Cerebellar nuclear complex (tissue), 1 donor: ENCODE data around the gene ZBTB20.

Experiments
- DNase-seq, 2 experiments: peaks; one replicate each; lab custom pipeline; 2025; lab: John Stamatoyannopoulos, UW

ZBTB20 gene

DNA sequence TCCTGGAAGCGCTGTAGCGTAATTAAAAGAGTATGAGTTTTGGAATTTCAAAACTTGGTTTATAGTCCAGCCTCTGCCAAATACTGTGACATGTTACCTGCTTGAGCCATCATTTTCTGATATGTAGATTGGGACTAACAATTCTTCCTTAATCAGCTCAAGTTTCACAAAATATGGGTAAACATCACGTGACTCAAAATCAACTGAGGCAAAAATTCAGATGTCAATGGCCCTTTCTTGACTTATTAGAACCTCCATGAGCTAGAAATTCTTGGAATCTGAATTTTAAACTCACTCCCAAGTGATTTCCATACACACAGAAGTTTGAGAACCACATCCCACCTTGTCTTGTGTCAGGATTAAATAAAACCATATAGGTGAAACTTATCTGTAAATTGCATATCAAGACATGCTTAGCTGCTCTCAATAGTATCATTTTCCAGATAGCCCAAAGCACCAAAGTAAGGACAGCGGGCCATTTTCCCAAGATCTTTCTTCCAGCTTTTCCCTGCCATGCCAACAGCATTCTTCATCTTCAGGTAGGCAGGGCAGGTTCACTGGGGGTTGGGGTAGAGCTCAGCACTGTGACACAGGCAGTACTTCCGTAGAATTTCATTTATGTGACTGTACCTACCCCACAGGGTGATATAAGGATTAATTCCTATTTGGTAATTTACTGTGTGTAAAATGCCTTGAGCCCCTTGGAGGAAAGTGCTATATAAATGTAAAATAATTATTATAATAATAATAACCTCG is 474.2 kb downstream of the ZBTB20 start:
- no peak for DNase-seq

DNA sequence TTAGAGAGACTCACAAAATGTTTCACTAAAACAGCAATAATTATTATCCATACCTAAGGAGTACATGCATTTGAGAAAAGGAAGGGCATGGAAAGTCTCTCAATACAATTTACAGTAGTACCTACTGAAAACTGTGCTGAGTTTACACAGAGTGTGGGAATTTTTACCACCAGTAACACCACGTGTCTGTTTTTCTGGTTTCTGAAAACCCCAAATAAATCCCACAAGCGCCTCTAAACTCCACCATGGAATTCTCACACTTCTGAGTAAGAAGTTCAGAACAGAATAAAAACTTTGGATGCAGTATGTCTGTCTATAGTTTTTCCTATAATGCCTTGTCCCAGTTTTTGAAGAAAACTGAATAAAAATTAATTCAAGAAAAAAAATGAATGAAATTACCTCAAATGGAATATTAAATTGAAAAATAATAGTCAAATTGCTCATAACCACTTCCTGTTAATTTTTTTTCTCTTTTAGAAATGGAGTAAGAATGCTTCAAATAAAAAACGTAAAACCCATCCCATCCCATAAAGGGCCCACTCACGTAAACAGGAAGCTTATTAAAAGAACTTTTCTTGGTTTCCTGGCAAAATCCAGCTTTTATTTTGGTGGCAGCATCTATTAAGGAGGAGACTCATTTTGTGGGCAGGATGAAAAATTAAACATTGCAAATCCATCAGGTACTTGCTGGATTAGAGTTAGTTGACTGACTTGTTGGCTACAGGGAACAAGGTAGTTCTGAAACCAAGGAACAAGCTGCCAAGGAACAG is 475.2 kb downstream of the ZBTB20 start:
- DNase-seq, result no peak

DNA sequence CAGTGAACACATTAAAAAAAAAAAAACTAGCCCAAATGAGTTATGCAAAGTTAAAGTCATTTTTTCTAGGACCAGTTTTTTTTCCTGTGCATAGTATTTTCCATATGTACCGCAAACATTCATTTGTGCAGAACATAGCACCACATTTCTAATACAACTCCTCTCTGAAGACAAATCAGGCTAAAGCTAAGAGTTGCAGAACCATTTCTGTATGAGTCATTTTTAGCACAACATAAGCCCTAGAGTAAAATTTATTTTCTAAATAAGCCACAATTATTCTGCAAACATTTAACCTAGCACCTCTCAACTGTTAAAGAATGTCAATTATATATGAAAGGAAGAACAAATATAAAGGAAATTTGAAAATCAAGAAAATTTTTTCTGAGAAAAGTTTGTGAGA is 477.5 kb downstream of the ZBTB20 start:
- no peak for DNase-seq

DNA sequence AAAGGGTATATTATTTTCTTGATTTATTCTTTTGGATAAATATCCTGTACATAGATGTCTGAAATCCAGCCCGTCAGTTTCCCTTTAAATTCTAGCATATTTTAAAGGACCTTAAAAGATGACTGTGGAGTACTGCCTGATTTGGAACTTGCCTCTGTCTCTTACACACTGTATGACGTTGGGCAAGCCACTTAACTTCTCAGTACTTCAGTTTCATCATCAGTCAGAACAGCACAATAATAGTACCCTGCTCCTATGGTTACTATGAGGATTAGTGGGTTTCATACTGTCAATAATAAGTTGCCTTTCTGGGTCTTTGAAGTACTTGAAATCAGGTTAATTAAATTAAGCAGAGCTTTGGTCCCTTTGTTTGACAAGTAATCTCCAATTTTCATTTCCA is 479.0 kb downstream of the ZBTB20 start:
- no peak for DNase-seq

DNA sequence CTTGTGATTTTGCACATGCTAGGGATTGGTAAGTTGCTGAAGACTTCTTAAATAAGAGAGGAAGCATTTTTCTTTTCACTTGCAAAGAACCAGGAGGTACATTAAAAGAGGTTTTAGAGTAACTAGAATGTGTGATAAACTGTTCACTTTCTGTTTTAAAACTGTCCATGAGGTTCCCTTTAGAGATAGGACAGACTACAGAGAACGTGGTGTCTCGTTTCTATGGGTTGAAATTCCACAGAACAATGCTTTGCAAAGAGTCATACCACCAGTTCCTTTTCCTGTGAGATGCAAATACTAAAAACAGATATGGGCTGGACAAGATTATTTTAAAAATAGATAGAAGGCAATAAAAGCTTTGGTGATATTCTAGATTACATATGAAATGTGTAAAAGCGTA is 480.5 kb downstream of the ZBTB20 start:
- DNase-seq, result no peak

DNA sequence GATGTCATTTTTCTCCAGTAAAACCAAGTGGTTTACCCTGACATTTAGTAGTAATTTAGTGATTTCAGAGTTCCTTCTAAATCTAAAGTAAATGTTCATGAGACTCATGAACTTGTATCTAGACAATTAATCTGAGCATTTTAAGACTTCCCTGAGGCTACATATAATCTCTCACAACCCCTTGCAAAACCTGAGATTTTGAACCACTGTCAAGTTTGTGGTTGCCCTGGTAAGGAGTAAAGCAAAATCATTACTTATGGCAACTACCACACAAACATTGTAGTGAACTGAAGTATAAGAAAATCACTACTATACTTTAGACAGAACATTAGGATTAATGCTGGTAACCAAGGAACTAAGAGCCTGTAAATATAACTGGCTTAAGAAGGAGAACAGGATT is 483.1 kb downstream of the ZBTB20 start:
- no peak for DNase-seq

DNA sequence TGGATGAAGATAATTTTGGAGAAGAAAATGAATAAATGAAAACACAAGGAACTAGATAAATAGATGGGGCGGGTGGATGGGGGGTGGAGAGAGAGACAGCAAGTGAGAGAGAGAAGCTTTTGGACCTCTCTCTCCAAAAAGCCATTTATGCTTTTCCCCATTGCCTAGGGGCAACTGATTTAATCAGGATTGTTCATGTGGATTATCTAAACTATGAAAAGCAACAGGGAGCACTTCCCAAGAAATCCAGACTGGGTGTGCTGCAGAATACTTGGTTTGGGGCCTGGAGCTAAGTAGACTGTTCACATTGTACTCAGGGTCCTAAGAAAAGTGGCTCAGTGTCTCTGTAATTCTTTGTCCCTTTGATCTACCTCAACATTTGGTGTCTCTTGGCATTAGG is 486.3 kb downstream of the ZBTB20 start:
- DNase-seq, result no peak

DNA sequence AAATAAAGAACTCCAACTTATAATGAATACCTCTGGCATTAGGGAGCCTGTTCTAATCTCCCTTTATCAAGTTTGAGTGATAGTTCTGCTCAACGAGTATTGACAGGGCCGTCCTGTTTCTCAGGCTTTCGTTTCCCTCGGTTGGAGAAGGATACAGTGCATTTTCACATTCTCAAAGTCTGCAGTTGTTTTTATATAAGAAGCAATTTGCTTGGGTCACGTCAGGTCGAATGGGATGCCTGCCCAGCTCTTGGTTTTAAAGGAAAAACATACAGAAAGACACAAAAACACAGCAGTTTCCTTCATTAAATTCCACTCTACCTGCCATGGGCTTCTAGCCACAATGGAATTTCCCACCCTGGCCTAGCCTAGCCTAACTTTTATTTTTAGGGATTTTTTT is 487.0 kb downstream of the ZBTB20 start:
- DNase-seq, result no peak

DNA sequence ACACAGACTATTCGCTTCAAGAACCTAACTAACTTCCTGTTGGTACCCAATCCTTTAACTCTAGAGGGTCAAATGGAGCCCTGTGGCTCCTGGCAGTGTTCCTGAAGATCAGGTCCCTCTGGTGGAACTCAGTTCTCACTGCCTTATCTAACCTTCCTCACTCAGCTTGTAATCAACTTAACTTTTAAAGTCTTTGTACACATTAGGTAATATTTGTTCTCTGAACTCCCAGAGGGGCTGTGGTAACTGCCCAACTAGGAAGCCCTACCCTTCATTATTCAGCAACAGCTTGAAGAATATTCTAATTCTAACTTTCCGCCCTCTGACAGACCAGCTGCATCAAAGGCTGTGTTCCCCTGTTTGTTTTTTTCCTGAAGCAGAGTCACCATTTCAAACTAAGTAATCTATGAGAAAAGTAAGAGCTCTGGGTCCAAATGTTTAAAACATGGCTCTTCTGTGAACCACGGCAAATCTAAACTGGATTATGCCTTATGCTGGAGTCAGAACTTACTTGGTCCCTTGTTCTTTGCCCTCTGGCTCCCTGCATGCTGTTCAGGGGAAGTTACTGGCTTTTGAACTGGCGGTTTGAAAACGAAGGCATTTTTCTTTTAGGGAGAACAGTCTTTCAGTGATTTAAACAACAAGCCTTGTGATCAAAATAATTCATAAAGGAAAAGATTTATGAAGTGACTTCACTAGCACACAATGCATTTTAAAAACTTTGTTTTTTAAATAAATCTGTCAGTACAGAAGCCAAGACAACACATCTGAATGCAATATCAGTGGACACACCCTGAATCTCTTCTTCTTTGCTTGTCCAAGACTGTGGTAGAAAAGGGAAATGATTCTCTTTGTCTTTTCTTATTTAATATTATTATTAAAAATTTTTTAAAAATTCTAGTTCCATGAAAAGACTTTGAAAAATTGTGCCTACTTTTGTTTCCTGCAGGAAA is 487.7 kb downstream of the ZBTB20 start:
- DNase-seq, result no peak

DNA sequence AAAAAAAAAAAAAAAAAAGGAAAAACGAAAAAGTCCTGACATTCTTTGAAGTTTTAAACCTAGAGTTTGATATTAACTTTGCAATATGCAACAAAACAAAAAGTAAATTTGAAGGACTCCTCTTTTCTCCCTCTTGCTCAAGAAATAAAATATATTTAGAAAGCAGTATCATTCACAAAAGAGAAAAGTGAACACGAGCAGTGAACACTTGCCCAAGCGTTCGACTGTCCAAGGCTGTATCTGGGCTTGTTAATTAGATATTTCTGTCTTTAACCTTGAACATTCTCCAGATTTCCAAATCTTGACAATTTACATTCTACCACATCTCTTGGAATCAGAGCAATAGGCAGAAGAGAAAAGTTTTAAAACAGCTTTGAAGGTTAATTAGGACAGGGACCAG is 495.5 kb downstream of the ZBTB20 start:
- no peak for DNase-seq

DNA sequence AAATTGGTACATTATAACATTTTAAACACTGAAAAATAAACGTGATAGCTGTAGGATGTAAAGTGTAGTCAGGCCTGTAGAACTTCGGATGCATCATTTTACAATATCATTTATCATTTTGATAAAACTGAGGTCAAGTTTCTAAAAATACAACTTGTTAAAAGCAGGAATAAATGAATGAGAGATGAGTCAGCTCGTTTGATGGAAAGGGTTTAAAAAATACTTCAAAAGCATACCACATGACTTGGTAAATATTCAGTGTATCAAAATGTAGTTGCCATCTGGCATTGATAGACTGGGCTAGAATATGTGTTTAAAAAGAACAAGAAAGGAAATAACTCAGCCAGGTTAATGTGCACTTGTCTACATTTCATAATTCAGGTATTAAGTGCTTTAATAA is 496.3 kb downstream of the ZBTB20 start:
- no peak for DNase-seq

DNA sequence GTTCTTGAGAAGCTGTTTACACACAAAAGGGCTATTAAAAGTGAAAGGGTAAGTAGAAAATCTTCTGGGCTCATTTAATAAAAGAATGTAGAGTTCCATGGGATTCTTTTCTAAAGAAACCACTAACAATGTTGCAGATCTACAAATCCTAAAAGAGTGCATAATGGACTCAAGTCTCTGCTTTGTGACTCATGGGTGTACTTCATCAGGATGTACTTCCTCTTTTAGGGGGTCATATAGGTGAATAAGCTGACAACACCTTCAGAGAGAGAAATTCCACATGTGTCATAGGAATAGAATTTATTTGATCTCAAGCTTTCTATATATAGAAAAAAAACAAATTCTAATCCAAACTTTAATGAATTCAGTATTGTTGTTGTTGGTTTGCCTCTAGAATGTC is 497.8 kb downstream of the ZBTB20 start:
- no peak for DNase-seq

DNA sequence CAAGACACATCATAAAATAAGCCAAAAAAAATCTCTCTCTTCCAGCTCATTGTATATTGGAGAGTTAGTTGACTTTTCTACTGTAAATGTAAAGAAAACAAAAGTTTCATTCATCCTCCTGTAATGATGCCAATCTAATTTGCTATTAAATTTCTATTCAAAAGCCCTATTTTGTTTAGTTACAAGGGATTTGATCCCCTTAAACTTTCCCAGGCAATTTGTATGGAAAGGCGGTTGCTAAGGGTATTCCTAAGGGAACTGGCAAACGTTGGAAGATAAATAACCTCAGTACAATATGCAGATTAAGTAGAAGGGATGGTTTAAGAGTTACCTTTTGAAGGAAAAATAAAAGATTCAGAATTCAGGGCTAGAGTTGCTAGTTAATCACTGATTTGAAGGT is 500.6 kb downstream of the ZBTB20 start:
- no peak for DNase-seq

DNA sequence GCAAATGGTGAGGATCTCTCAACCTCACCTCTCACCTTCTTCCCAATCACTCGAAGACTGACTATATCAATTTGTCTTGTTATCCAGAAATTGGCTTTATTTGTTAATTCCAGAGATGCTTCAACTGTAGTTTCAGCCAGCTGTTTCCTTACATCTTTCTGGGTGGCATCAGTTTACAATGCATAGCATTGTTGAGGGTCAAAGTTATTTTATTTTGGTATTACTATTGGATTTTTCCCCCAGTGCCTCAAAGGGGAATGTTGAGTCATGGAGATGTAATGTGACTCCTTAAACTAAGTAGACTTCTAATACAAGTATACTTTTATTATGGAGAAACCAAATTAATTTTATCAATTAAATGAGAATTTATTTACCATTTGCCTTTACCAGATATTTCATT is 501.7 kb downstream of the ZBTB20 start:
- no peak for DNase-seq

DNA sequence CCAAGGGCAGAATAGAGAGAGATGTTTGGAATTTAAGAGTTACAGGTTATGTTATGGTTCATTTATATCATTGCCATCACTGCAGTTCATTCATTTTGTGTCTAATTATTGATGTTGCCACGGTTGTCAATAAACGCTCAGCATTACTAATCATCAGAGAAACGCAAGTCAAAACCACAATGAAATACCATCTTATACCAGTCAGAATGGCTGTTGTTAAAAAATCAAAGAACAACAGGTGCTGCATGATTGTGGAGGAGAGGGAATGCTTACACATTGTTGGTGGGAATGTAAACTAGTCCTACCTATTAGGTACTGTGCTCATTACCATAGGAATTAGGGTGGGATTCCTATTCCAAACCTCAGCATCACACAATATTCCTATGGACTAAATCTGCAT is 502.7 kb downstream of the ZBTB20 start:
- no peak for DNase-seq

DNA sequence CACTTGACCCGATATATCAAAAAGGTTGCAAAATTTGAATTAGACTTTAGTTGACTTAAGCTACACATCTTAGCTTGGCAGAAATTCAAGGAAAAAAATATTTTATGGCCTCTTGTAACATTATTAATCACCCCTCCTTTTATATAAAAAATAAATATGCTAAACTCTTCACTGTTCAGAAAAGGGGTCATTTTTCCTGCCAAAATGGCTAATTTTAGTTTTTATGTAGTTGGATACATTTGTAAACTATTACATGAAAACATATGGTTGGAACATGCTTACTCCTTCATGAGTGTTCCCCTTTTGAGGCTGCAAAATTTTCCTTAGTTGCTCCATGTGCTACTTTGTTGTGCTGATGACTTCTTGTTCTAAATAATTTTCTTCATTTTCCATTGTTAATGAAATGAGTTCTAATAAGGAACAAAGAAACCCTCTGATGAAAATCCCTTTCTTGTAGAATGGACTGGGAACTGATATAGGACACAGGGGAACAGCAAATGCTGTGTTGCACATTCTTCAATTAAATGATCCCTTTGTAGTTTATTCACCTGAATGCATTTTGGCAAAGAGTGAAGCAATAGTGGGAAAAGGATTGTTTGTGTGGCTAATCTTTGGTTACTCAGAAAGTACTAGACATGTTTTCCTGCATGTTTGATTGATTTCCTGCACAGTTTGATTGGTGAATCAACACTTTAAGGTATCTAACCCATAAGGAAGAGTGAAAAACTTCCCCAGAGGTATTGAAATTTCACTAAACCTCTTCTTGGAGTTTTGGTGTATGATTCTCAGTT is 503.9 kb downstream of the ZBTB20 start:
- DNase-seq, result no peak

DNA sequence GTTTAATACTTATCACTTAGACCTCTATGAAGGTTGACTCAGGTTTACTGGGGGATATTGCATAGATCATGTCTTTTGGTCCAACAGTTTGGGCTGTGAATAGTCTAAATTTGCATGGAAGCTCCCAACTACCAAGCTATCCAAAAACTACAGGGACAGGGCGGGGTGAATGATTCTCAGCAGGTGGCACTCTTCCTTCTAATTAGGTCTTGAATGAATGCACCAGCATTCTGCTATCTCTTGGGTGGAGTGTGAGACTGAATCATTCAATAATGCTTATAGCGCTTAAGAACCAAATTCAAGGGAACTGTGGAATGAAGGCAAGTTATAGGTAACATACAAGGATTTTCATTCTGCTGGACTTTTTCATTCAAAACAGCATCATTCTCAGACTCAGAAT is 507.0 kb downstream of the ZBTB20 start:
- DNase-seq, result no peak

DNA sequence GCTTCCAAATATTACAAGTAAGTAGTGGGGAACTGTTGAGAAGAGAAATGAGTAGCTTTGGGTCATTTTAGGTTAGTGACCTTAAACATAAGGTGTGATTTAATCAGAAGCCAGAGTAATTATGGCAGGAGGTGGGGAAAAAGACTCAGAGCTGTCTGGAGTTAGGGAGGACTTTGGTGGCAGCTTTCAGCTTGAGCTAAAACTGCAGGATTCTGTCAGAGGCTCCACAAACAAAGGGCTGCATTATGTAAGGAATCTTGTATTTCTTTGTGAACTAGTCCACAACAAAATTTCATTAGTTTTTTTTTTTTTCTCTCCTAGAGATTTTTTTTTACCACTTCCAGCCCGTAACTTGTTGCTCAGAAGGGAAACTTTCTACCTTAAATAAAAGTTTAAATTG is 507.9 kb downstream of the ZBTB20 start:
- DNase-seq, result no peak

DNA sequence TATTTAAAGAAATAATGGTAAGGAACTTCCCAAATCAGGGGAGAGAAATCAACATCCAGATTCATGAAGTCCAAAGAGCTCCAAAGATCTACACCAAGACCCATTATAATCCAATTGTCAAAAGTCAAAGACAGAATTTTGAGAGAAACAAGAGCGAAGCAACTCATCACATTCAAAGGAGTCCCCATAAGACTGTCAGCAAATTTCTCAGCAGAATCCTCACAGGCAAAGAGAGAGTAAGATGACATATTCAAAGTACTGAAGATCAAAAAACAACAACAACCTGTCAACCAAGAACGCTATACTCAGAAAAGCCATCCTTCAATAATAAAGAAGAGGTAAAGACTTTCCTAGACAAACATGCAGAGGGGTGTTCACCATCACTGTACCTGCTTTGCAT is 511.2 kb downstream of the ZBTB20 start:
- no peak for DNase-seq

DNA sequence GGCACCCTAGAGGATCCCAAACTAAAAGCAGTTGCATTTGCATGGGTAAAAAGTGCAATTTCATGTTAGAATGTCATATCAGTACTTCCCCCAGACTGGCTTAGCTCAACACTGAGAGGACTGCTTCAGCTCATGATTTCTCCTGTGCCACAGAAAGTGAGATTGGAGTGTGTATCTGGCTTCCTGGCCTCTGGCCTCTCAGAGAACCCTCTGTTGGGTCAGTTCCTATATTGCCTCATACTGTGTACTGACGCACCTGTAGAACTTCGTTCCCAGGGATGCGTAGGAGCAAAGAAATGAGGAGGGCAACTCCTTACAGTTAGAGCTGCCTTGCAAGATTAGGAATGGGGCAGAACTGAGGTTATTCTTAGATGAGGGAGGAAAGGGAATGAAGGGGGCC is 512.5 kb downstream of the ZBTB20 start:
- DNase-seq, result no peak

DNA sequence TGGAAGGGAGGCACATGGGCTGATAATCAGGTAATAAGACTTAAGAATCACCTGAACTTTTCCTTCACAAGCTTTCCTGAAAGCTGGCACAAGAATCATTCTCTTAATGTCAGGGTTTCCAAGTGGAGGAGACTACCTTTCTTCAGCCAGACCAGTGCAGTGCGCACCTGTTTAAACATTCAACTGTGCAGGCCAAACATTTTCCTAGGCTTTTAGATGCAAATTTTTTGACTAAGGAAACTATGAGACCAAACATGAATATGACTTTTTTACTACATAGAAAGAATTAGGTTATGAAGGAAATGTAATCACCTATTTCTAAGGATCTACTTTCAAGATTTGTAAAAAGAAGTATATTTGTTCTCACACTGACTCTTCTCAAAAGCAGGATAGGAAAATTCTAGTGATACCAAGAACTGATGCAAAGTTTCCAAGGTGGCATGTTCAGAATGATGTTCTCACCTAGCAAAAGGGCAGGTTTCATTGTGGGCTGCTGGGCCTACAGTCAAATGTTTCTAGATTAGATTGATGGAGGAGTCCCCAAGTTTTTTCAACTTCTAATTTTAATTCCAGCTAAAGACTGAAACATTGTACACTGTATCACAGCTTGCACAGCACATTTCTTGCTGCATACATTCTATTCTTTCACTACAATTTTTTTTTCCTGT is 514.2 kb downstream of the ZBTB20 start:
- DNase-seq, result no peak
